ENCODE measurements around the gene IGFL4.
A peak's percentile ranks its signal among the peaks of the same experiment; 100 is the strongest.
"Not testable (repeated sequence)": the region's sequence is repeated elsewhere in the genome, so short reads cannot be mapped to it uniquely, and the experiment has no call there.

IGFL4 gene

DNA sequence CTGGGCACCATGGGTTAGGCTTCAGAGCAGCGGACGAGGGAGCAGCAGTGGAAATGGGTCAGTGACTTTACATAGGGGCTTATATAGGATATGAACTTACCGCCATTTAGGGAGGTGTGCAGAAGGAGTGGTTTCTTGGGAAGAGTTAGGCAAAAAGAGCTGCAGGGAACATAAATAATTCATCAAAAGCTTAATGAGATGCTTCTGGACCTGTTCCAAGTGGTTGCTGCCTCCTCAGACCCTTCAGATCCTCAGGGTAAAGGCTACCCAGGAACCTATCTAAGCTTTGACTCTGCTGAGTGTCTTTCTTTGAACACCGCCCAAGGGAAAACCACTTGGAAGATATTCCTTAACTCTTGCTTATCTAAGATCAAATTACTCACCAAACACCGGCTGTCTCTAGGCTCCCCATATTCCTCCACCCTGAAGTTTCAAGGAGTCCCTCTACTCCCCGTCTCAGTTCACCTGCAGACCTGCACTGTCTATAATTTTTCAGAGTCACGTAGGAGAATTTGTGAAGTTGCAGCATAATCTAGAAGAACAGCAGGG lies at the start of gene IGFL4:
Gene IGFL4 (minus strand): TSS at position 51 of the 549 bp plus-strand sequence. CDS start 40 bp downstream, at position 11.
- no peak for DNase-seq

DNA sequence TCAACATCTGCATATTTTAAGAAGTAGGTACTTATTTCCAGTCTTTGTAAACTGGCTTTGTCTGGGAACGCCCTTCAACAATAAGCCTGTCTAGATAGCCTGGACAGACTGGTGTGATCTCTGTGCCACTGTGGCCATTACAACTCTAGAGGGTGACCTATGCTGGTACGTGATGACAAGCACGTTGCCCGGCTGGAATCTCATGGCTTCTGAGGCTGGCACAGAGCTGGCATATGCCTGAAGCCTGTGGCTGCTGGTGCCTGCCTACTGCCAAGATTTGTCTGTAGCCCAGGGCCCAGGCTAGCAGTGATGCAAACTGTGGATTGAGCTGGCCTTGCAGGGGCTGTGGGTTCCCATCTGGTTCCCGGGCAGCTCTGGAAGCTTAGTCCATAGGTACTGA lies 49.6 kb upstream of the IGFL4 start:
- DNase-seq, result no peak

DNA sequence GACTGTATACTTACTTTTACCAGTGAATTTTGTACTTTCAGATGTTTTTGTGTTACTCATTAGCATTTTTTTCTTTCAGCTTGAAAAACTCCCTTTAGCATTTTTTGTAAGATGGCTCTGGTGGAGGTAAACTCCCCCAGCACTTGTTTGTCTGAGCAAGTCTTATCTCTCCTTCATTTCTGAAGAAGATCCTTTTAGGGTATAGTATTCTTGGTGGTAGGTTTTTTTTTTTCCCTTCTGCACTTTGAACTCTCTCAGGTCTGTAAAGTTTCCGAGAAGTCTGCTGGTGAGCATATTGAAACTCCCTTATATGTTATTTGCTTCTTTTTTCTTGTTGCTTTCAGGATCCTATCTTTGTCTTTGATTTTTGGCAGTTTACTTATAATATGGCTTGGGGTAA lies 48.6 kb upstream of the IGFL4 start:
- DNase-seq, result no peak

DNA sequence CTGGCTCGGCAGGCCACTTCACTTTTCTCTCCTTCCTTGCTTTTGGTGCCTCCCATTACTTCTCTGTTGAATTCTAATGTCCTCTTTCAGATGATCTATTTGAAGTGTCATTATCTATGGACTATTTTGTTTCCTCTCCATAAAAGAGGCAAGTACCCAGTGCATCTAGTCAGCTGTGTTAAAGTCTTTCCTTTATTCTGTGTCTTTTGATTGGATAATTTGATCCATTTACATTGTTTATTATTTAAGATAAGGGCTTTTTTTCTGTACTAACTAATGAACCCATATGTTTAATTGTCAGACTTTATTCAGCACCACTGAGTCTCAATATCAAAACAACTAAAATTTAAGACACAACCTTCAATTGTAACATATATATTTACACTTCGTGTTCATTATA lies 47.3 kb upstream of the IGFL4 start:
- DNase-seq, result no peak

DNA sequence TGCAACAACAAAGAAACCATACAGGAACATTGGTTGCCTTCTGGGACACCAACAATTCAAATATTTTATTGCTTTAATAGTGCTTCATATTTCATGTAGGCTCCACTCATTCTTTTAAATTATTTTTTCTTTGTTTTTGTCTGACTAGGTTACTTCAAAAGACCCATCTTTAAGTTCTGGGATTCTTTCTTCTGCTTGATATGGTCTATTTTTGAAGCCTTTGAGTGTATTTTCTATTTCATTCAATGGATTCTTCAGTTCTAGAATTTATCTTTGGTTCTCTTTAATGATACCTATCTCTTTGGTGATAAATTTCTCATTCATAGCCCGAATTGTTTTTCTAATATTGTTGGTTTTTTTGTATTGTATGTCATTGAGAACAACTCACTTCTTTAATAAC lies 45.1 kb upstream of the IGFL4 start:
- DNase-seq, result no peak

DNA sequence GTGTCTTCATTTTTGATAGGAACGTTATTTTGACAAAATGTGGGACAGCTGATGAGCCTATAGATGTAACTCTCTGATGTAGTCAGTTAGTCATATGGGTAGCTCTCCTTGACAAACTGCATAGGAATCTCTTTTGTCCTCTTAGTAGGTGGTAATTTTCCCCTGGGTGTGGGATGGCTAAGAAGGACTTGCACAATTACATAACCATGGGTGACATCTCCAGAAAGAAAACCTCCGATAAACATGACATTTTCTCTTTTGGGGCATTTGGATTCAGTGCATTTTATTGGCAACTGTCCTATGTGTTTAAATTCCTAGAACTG lies 41.9 kb upstream of the IGFL4 start:
- DNase-seq, result no peak

DNA sequence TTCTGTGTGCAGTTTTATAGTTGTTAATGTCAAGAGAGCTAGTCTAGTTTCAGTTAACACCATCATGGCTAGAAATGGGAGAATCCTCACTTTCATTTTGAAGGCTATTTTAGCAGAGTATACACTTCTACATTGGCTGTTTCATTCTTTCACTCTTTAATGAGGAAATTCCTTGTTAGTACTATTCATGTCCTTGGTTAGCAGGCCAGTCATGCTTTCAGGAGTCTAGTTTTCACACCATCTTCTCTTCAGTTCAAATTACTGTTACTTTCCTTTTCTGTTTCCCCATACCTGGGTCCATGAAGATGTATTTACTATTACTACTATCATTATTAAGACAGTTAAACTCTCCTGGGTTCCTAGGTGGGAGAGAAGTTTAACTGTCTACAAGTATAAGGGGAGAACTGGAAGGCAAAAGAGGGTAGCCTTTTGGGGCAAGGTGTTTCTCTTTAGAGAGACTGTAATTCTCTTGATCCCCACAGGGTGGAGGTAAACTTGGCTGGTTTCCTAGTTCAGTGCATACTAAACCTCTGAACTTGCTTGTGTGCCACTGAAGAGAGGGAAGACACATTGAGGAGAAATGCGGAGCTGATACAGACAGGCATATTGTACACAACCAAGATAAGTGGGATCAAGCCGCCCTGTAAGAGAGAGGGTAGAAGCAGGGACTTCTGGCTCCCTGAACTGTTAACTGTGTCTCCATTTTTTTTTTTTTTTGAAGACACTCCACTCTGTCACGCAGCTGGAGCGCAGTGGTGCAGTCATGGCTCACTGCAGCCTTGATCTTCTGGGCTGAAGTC lies 41.3 kb upstream of the IGFL4 start:
- DNase-seq, result peak; percentile 10

DNA sequence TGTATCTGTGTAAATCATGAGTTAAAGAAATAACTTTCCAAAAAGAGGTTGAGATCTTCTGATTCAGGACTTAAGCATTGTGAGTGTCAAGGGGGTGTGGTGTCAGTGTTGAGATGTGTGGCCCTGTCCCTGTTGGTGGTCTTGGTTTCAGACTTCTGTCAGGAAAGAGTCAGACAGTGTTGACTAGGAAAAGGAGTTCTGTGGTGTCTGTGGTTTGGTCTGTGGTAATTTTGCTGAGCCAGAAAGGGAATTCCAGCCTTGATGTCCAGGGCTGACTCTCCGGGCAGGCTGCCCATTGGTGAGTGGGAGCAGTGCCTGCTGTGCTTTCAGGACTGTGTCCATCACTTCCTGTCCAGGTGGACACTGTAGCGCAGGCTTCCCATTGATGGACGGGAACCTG lies 39.8 kb upstream of the IGFL4 start:
- no peak for DNase-seq

DNA sequence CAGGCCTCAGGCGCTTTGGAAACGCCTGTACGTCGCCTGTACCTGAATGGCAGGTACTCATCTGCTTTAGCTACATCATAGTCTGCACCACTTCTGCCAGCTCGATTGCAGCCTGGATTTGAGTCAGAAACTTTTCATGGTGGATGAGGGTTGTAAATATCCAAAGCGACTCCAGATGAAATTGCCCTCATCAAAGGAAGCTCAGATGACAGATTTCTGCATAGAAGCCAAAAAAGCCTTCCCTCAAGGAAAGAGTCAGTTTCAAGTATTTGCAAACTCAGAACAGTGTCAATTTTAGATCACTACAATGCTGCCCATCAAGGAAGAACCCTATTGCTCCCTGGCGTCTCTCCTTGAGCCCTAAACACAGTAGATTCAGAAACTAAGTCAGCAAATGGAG lies 38.8 kb upstream of the IGFL4 start:
- no peak for DNase-seq

DNA sequence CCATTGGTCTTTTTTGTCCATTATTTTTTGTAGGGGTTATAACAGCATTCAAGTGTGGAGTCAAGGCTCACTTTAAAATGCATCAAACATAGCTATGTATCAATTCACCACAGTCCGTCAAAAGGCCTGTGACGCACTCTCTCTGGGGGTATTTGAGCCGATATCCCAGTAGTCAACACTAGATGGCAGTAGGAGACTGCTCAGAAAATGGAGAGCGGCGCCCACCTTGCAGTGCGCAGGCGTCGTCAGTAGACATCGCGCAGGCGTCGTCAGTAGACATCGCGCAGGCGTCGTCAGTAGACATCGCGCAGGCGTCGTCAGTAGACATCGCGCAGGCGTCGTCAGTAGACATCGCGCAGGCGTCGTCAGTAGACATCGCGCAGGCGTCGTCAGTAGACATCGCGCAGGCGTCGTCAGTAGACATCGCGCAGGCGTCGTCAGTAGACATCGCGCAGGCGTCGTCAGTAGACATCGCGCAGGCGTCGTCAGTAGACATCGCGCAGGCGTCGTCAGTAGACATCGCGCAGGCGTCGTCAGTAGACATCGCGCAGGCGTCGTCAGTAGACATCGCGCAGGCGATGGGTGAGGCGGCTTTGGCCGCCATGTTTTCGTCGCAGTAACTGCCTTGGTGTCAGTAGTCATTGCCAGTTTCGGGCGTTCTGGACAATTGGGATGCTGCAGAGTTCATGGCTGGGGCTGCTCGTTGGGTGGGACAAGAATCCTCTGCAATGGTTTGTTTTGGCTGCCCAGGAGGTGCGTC lies 38.0 kb upstream of the IGFL4 start:
- DNase-seq, result not testable (repeated sequence)

DNA sequence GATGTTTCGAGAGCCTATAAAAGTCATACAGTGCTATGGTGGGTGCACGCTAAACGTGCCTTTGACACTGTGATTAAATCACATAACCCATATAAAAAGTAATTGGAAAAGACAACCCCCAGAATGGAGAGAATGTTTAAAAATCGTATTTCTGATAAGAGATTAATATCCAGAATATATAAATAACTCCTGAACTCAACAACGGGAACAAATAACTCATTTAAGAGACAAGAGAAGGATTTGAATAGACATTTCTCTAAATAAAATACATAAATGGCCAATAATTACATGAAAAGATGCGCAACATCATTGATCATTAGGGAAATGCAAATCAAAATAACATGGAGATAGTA lies 37.0 kb upstream of the IGFL4 start:
- no peak for DNase-seq

DNA sequence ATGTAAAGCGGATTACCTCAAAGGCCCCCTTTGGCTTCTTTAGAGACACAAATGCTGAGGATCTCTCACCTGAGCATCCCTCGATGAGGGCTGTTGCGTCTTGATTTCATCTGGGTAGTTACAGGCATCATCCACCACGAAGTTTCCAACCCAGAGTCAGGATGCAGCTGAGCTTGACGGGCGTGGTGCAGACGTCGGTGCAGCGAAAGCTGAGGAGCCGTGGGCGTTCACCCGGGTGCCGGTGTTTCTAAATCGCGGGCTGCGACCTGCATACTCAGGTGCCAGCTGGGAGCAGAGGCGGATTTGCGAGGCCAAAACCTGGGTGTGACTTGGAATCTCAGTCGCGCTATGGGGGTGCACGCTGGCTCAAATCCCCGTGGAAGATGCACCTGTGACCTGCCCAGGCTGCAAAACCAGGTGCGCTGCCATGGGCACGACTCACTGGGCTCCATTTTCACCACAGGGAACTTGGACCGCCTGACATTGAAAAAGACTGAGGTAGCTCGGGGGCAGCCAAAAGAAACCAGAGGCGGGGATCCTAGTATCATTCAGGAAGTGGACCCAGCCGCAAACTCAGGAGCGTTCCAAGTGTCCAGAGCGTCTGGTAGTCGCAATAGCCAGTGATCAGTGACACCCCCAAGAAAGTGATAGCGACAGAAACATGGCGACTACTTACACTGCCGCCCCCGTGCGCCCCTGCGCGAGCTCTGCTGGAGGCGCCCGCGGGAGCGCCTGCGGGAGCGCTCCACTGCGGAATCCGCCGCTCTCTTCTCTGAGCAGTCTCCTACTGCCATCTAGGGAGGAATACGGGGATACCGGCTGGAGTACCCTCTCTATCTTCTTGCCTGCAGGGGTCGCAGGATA lies 36.4 kb upstream of the IGFL4 start:
- peak; percentile 78 for DNase-seq

DNA sequence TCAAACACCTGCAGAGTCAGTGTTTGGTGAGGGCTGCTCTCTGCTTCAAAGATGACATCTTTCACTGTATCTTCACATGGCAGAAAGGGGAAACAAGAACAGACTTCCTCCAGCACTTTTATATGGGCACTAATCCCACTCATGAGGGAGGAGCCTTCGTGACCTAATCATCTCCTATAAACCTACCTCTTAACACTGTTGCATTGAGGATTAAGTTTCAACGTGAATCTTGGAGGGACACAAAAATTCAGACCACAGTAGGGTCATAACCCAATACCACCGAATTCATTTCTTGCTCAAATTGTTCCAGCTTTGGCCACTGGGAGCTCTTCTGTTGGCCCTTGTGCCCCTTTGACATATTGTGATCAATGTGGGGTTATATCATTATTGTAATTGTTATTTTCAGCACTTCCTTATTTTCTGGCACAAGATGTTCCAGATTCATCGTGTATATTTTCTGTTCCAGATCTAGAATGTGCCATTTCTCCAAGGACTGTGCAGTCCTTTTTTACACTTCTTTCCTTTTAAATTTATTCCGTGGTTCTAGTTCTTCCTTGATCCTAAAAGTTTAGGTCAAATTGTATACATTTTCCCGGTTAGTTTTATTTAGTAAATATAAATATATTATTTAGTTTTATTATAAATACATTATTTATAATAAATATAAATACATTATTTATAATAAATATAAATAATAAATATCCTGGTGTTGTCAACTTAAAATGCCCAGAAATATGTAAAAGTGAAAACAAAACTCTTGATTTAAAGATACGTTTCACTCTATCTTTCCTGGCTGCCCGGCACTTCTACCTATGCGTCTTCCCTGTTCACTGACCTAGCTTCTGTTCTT lies 35.5 kb upstream of the IGFL4 start:
- DNase-seq, result no peak

DNA sequence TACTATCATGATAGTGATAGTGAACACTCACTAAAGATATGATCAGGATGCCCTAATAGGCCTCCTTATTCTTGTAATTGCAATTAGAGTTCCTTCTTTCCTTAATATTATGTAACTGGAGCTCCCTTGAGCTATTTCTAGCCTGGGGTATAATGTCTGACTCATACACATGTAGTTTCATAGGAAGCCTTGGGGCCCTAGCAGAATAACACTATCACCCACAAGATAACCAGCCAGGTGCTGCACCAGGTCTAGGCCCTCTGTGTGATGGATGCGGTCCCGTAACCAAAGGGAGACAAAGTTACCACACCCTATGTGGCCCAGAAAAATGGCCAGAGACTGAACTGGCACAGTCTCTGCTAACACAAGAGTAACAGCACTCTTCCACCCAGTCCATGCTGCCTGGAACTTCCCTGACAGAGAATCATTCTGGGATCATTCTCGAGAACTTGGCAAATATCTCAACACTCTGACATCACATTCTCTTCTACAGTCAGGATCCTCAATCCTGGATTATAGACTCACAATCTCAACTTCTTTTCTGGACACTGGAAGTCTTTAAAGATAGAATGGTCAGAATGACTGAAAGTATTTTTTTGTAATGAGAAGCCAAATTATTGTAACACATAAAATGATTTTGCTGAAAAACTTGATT lies 32.6 kb upstream of the IGFL4 start:
- DNase-seq, result no peak

DNA sequence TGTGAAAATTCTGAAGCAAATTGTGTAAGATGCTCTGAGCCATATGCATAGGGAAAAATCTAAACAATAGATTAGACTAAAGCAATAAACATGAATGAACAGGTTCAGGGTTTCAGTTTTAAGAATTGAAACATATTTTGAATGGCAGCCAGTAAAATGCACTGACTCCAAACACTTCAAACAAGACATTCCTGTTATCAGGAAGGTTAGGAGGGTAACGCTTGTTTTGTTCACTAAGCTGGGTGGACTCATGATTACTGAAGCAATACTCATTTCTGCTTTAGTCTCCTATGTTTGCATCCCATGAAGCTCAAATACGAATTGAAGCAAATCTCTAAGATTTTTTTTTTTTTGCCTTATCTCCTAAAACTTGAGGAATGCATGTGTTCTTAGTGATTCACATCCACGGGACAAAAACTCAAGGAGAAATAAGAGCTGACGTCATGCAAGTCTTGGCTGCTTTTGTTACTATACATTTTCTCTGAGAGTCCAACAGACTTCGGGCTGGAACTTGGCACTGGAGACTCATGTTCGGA lies 29.1 kb upstream of the IGFL4 start:
- DNase-seq, result no peak

DNA sequence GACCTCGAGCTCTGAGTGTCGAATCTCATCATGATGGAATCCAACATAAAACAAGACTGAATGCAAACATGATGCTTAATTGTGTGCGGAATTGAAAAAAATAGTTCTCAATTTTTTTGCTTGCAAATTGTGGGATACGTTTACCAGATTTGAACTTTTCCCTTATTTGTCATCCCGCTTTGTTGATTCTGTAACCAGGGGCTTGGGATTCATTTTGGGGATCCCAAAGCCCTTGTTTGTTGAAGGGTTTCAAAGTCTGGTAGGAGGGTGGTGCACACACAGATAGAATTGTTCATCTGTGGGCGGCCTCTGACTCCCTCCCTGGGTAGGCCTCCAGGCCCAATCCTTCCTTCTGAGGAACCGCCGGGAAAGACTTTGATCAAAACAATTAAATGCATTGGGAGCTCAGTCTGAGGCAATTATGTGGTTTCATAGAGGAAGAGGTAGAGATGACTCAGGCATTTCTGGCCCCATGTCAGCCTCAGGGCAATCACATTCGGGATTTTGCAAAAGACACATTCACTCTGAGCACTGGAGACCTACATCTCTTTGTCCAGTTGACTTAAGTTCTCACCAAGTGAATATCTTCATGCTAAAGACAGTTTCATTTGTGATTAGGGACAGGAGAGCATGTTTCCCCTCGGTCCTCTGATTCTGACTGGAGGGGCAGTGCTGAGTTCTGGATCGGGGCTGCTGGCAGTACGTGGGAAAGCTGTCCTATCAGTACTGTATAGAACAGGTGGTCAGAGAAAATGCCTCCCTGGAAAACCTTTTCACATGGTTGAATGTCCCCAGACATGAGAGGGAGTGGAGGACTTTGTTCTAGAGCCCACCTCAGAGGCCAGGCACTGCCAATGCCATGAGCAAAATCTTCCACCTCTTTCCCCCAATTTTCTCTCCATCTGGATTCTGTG lies 27.8 kb upstream of the IGFL4 start:
- DNase-seq, result no peak

DNA sequence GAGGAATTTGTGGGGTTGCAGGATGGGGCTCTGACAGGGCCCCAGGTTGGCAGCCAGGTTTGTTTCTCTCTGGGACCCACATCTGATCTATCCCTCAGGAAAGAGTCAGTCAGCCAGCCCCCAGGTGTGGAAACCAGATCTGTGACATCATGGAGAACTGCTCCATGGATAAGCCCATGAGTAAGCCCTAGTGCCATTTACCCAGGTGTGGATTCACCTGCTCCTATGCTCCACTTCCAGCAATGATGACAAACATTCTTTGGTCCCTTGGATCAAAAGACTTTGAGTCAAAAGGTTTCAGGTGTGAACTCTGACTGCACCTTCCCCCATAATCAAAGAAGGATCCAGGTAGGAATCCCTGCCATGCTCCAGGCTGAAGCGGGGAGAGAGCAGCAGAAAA lies 26.9 kb upstream of the IGFL4 start:
- DNase-seq, result no peak

DNA sequence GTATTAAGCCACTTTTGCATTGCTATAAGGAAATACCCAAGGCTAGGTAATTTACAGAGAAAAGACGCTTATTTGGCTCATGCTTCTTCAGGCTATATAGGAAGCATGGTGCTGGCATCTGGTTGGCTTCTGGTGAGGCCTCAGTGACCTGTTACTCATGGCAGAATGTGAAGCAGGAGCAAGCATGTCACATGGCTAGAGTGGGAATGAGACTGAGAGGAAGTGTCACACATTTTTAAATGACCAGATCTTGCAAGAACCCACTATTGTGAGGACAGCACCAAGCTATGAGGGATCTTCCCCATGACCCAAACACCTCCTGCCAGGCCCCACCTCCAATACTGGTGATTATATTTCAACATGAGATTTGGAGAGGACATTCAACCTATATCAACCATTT lies 25.7 kb upstream of the IGFL4 start:
- no peak for DNase-seq

DNA sequence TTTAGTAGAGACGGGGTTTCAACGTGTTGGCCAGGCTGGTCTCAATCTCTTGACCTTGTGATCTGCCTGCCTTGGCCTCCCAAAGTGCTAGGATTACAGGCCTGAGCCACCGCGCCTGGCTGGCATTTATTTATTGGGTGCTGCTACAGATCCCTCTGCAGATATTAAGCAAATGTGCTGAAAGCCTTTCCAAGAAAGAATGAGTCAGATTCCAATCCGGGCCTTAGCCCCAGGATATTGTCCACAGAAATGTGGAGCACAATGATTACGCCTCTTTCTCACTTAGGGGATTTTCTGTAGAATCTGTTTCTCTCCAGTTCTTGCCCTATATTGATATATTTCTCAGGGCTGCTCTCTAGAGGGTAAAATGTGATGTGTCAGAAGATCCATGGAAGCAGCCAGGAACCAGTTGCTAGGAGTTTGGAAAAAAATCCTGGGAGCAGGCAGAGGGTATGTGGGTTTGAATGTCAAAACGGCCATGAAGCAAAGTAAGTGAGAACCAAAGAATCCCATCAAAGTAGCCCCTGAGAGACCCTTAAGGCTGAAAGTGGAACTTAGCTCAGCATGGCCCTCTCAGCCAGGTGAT lies 24.8 kb upstream of the IGFL4 start:
- DNase-seq, result no peak

DNA sequence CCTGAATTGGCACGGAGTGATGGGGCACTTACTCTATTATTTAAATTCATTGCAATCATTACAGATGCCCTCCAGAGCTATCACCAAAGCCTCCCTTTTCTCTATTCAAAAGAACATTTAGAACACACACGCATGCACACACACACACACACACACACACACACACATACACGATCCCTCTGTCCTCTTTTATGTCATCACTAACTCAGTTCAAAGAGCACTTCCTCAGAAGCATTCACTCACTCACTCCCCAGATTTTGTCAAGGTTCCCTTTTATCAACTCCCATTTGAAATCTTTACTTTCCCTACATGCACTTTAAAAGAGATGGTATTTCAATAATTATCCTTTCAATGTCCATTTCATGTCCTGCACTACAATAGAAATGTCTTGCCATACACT lies 22.4 kb upstream of the IGFL4 start:
- no peak for DNase-seq
